H1 (cell line): ENCODE data around the gene PRRC1. TPM values are rescaled to one million over a fixed set of nuclear protein-coding genes. Genes with fewer than 3 reads are reported as not detected.

ENCODE experiments used
- CTCF ChIA-PET: fragments of 300-600 bp; sonication (Branson Sonifier 250); formaldehyde crosslinking; loops from one replicate; lab custom pipeline; 2021; ENCODE audit not compliant: partially characterized antibody; lab: Charles Lee
- POLR2A ChIA-PET: fragments of 300-600 bp; sonication (Branson Sonifier 250); formaldehyde crosslinking; loops from one replicate; lab custom pipeline; 2021; ENCODE audit warnings: inconsistent platforms; ENCODE audit not compliant: partially characterized antibody; lab: Charles Lee
- DNase-seq, 2 experiments: peaks; one replicate each; pipeline versions ENCODE4 v3.0.0 to v3.0.0-alpha.2; 2010 to 2022; ENCODE audit warnings: low spot score in 2 of 2, low read depth in 1 of 2, mixed read lengths in 1 of 2
- FAIRE-seq: peaks from 2 replicates; lab custom pipeline; 2011; peaks lifted over from hg19 to GRCh38; lab: Jason Lieb, UNC
- H2AFZ ChIP-seq: 2 replicates; pipeline ENCODE4 v1.8.1; 2012; ENCODE audit warnings: low read length, inconsistent platforms
- H2AK5ac ChIP-seq: 2 replicates; pipeline ENCODE4 v1.6.1; 2013; ENCODE audit warnings: low read depth, low read length
- H2BK120ac ChIP-seq: replicated peaks from 2 replicates; pipeline ENCODE3; 2013; ENCODE audit warnings: low read depth, low read length, inconsistent platforms
- H2BK12ac ChIP-seq: 2 replicates; pipeline ENCODE4 v1.6.1; 2013; ENCODE audit warnings: low read depth, low read length
- H2BK15ac ChIP-seq: 2 replicates; pipeline ENCODE4 v1.6.1; 2013; ENCODE audit warnings: low read length
- H2BK20ac ChIP-seq: 2 replicates; pipeline ENCODE4 v1.6.1; 2013; ENCODE audit warnings: low read length
- H2BK5ac ChIP-seq: 2 replicates; pipeline ENCODE4 v1.6.1; 2013; ENCODE audit warnings: low read depth, low read length
- H3K14ac ChIP-seq: 2 replicates; pipeline ENCODE4 v1.6.1; 2013; ENCODE audit warnings: inconsistent platforms; ENCODE audit not compliant: insufficient read length
- H3K18ac ChIP-seq: 2 replicates; pipeline ENCODE4 v1.6.1; 2013; ENCODE audit warnings: low read length; ENCODE audit errors: extremely low read depth
- H3K23ac ChIP-seq: 2 replicates; pipeline ENCODE4 v1.6.1; 2013; ENCODE audit warnings: inconsistent platforms; ENCODE audit not compliant: insufficient read length
- H3K23me2 ChIP-seq: 2 replicates; pipeline ENCODE4 v1.6.1; 2013; ENCODE audit warnings: low read depth, low read length
- H3K27ac ChIP-seq: 2 replicates; pipeline ENCODE4 v1.6.1; 2011; ENCODE audit warnings: low read depth, low read length, inconsistent platforms
- H3K27me3 ChIP-seq, 4 experiments: replicated peaks in 1 of 4; 1 replicate in 1 of 4; 2 replicates in 3 of 4; pipeline versions ENCODE4 v1.6.1 to v1.8.1; 2011 to 2013; ENCODE audit warnings: low read length in 3 of 4, mild to moderate bottlenecking in 3 of 4, inconsistent platforms in 2 of 4, mixed read lengths in 2 of 4, moderate library complexity in 1 of 4; ENCODE audit not compliant: control insufficient read depth in 3 of 4, insufficient read depth in 3 of 4; ENCODE audit errors: extremely low read depth in 1 of 4
- H3K36me3 ChIP-seq, 4 experiments: 2 replicates each; pipeline versions ENCODE4 v1.6.1 to v1.8.1; 2011 to 2013; ENCODE audit warnings: mild to moderate bottlenecking in 4 of 4, low read length in 3 of 4, moderate library complexity in 2 of 4, control low read depth in 1 of 4, inconsistent platforms in 1 of 4; ENCODE audit not compliant: insufficient read depth in 4 of 4, control insufficient read depth in 2 of 4
- H3K4ac ChIP-seq: replicated peaks from 2 replicates; pipeline ENCODE3; 2013; ENCODE audit warnings: low read length, low read depth, mixed read lengths, inconsistent platforms; ENCODE audit not compliant: insufficient read length
- H3K4me1 ChIP-seq, 4 experiments: replicated peaks in 1 of 4; 1 replicate in 1 of 4; 2 replicates in 3 of 4; pipeline versions ENCODE4 v1.6.1 to v1.8.1; 2011 to 2013; ENCODE audit warnings: low read length in 3 of 4, inconsistent platforms in 2 of 4, mixed read lengths in 1 of 4; ENCODE audit not compliant: insufficient read depth in 4 of 4, control insufficient read depth in 3 of 4
- H3K4me2 ChIP-seq, 2 experiments: 2 replicates each; pipeline versions ENCODE4 v1.6.1 to v1.8.1; 2011 to 2013; ENCODE audit warnings: low read depth in 2 of 2, low read length in 2 of 2, control low read depth in 1 of 2, inconsistent platforms in 1 of 2, mild to moderate bottlenecking in 1 of 2; ENCODE audit not compliant: insufficient read depth in 1 of 2
- H3K4me3 ChIP-seq, 4 experiments: fragments of 200-600, 300-600 bp in 1 of 4; sonication (generic), shearing (Covaris generic), sonication (Bioruptor Twin) in 1 of 4; 2 replicates each; pipeline versions ENCODE4 v1.5.1 to v1.8.1; 2011 to 2016; ENCODE audit warnings: low read length in 4 of 4, low read depth in 3 of 4, control low read depth in 2 of 4, inconsistent platforms in 2 of 4, mild to moderate bottlenecking in 2 of 4, mixed read lengths in 1 of 4, moderate library complexity in 1 of 4; ENCODE audit not compliant: insufficient read depth in 2 of 4; ENCODE audit errors: extremely low read depth in 1 of 4
- H3K56ac ChIP-seq: replicated peaks from 2 replicates; pipeline ENCODE3; 2013; ENCODE audit warnings: low read depth, mild to moderate bottlenecking, mixed read lengths, low read length, inconsistent platforms; ENCODE audit not compliant: insufficient read length
- H3K79me1 ChIP-seq: 2 replicates; pipeline ENCODE4 v1.6.1; 2013; ENCODE audit warnings: low read depth, low read length, control low read depth
- H3K79me2 ChIP-seq, 2 experiments: 2 replicates each; pipeline versions ENCODE4 v1.6.1 to v1.8.1; 2012 to 2013; ENCODE audit warnings: low read length in 2 of 2, mild to moderate bottlenecking in 2 of 2, inconsistent platforms in 1 of 2; ENCODE audit not compliant: insufficient read depth in 2 of 2, control insufficient read depth in 1 of 2
- H3K9ac ChIP-seq, 4 experiments: replicated peaks in 1 of 4; 1 replicate in 1 of 4; 2 replicates in 3 of 4; pipeline versions ENCODE4 v1.6.1 to v1.8.1; 2011 to 2013; ENCODE audit warnings: low read depth in 3 of 4, low read length in 3 of 4, control low read depth in 2 of 4, mild to moderate bottlenecking in 2 of 4, moderate library complexity in 2 of 4, inconsistent platforms in 1 of 4; ENCODE audit errors: extremely low read depth in 1 of 4
- H3K9me3 ChIP-seq, 2 experiments: 2 replicates each; pipeline versions ENCODE4 v1.6.1 to v1.8.1; 2012 to 2013; ENCODE audit warnings: mild to moderate bottlenecking in 2 of 2, moderate library complexity in 2 of 2, control low read depth in 1 of 2, inconsistent platforms in 1 of 2, low read depth in 1 of 2, low read length in 1 of 2, mixed read lengths in 1 of 2; ENCODE audit not compliant: insufficient read depth in 2 of 2
- H4K20me1 ChIP-seq, 2 experiments: replicated peaks in 1 of 2; 2 replicates each; pipeline versions ENCODE3 to v1.8.1; 2011 to 2013; ENCODE audit warnings: inconsistent platforms in 2 of 2, low read length in 2 of 2, mild to moderate bottlenecking in 1 of 2; ENCODE audit not compliant: insufficient read depth in 2 of 2, control insufficient read depth in 1 of 2
- H4K5ac ChIP-seq: 2 replicates; pipeline ENCODE4 v1.6.1; 2013; ENCODE audit warnings: low read length, low read depth, mixed read lengths, inconsistent platforms; ENCODE audit not compliant: insufficient read length
- H4K8ac ChIP-seq: 2 replicates; pipeline ENCODE4 v1.8.0; 2013; ENCODE audit warnings: mild to moderate bottlenecking, moderate library complexity, low read length, inconsistent platforms; ENCODE audit not compliant: insufficient read depth; ENCODE audit errors: extremely low read depth
- H4K91ac ChIP-seq: replicated peaks from 2 replicates; pipeline ENCODE3; 2013; ENCODE audit warnings: low read length, mixed read lengths, inconsistent platforms; ENCODE audit not compliant: insufficient read length
- ASH2L ChIP-seq: fragments of 200-600, 300-600 bp; sonication (generic); IDR thresholded peaks from one replicate; pipeline ENCODE4 v1.7.1; 2017; ENCODE audit warnings: low read length
- CBX5 ChIP-seq: fragments of 300-800, 300-1000 bp; sonication (generic); IDR thresholded peaks from 2 replicates; pipeline ENCODE4 v1.7.1; 2016; ENCODE audit warnings: antibody characterized with exemption, low read length, low read depth
- WGBS, 2 experiments: shearing (Covaris generic) in 1 of 2; methylation state at CpG; one replicate each; pipeline versions ENCODE4 v1.1.6 to v1.1.7; 2013 to 2015; ENCODE audit warnings: low lambda C conversion rate in 2 of 2, mixed read lengths in 2 of 2, inconsistent platforms in 1 of 2, low coverage in 1 of 2, missing lambda C conversion rate in 1 of 2; ENCODE audit not compliant: insufficient replicate concordance in 2 of 2, insufficient coverage in 1 of 2, insufficient read length in 1 of 2; ENCODE audit errors: extremely low coverage in 1 of 2, missing lambda C conversion rate in 1 of 2; 5-methylcytosine and 5-hydroxymethylcytosine counted together
- polyA plus RNA-seq, 7 experiments: library from polyadenylated mRNA; depleted of rRNA in 3 of 7; stranded (reverse) in 5 of 7; unstranded in 2 of 7; fragments of >200 nt in 5 of 7; fragments of 200-250 nt in 2 of 7; gene quantifications; 1 replicate in 5 of 7; 2 replicates in 1 of 7; 4 replicates in 1 of 7; pipeline versions ENCODE4 v1.2.1 to v1.2.3, GENCODE V29; 2011 to 2013; ENCODE audit warnings: missing spikeins in 2 of 7, mixed read lengths in 2 of 7
- total RNA-seq: library from RNA; stranded (reverse); fragmentation: NEBNext Ultra II Directional; extraction: Animal tissue kit (Norgen Biotek cat#: 25700); gene quantifications from 2 replicates; pipeline ENCODE4 v1.2.1, GENCODE V29; 2021

PRRC1 gene
- total and polyA plus RNA-seq, 2 of the 8 experiments (the other 6 are each of a cell fraction or from before 2014, with no cell fraction given), result 54.6 to 78.6 TPM

GRCh38 chr5:127518319-127518621 is 830 bp downstream of the PRRC1 start:
- H3K23ac ChIP-seq, result no peak overlapping the region
- H3K9me3 ChIP-seq, result no peaks in the 10 kb centered on the region
- FAIRE-seq (no peak), DNase-seq (no peak)
- no peak overlapping the region for H2BK15ac ChIP-seq
- H4K8ac ChIP-seq, result peak overlapping the region; percentile 99; the same call in 1 of the 2 replicates
- no peak overlapping the region for H2BK20ac ChIP-seq
- H3K23me2 ChIP-seq, result peaks cover 5% of the 10 kb centered on the region
- no peaks in the 10 kb centered on the region for H3K27me3 ChIP-seq
- ChIA-PET POLR2A (interaction anchor here (0.9 to 1.6 kb wide), 3 partner anchors 14 to 27 kb away, joined by 3 to 4 read pairs (median 3); no protein-coding TSS in a partner anchor), CTCF (interaction anchor here (0.7 kb wide), 1 partner anchor 26 kb away, joined by 3 read pairs; no protein-coding TSS in a partner anchor)
- peak overlapping the region; percentile 91; the same call in 1 of the 2 replicates for H2BK5ac ChIP-seq
- H4K20me1 ChIP-seq, result peaks cover 6% of the 10 kb centered on the region in 2 experiments
- peaks cover 0 to 3% (median 1%) of the 10 kb centered on the region in 4 experiments; a peak in 2 of 7 replicates for H3K4me1 ChIP-seq
- H3K9ac ChIP-seq, result peak overlapping the region; percentile 35 to 97 (median 93)
- H3K79me2 ChIP-seq, result peaks cover 19 to 55% of the 10 kb centered on the region in 2 experiments
- peak overlapping the region; percentile 73 to 79 for H3K4me2 ChIP-seq
- 9% methylated on average over 10 of the region's 10 CpGs; no CpG with 5 or more reads in 1 of the 2 experiments for WGBS, 2 experiments
- TF ChIP-seq CBX5, result no peak
- peak; percentile 13 for TF ChIP-seq ASH2L
- H3K36me3 ChIP-seq, result peaks cover 0 to 19% (median under 1%) of the 10 kb centered on the region in 4 experiments; a peak in 6 of 8 replicates
- no peak overlapping the region for H3K14ac ChIP-seq
- peak overlapping the region; percentile 89 for H3K27ac ChIP-seq
- H3K18ac ChIP-seq, result 0 out of 2 replicates have a peak overlapping the region, but pooled peaks have one; percentile 40
- no peaks in the 10 kb centered on the region for H3K79me1 ChIP-seq
- peak overlapping the region; percentile 55 for H2BK120ac ChIP-seq
- peak overlapping the region; percentile 32 for H3K56ac ChIP-seq
- peak overlapping the region; percentile 73 to 99 (median 90) for H3K4me3 ChIP-seq
- no peak overlapping the region for H2AFZ ChIP-seq
- no peak overlapping the region for H2AK5ac ChIP-seq
- H4K5ac ChIP-seq, result no peak overlapping the region
- H3K4ac ChIP-seq, result peak overlapping the region; percentile 14
- H2BK12ac ChIP-seq, result no peak overlapping the region
- peak overlapping the region; percentile 65 for H4K91ac ChIP-seq
